PFSK-1 (cell line): ENCODE measurements around the gene PPIA.

Experiments used
- FOXP2 ChIP-seq: optimal IDR thresholded peaks from 2 replicates; pipeline ENCODE3; 2011; ENCODE audit warnings: borderline replicate concordance, control low read depth, inconsistent platforms; ENCODE audit not compliant: insufficient read depth; ENCODE audit errors: extremely low read length, extremely low read depth
- POLR2AphosphoS5 ChIP-seq: IDR thresholded peaks from 2 replicates; pipeline ENCODE4 v1.6.1; 2012; ENCODE audit warnings: low read depth, mild to moderate bottlenecking, control low read depth, low read length, moderate library complexity
- REST ChIP-seq, 2 experiments: IDR thresholded peaks; 2 replicates each; pipeline versions ENCODE4 v1.6.1 to v1.8.0; 2011 to 2012; ENCODE audit warnings: low read depth in 2 of 2, low read length in 2 of 2, control low read depth in 1 of 2, inconsistent platforms in 1 of 2, mild to moderate bottlenecking in 1 of 2, moderate library complexity in 1 of 2; ENCODE audit not compliant: insufficient read depth in 1 of 2
- SIN3A ChIP-seq: IDR thresholded peaks from 2 replicates; pipeline ENCODE4 v1.6.1; 2012; ENCODE audit warnings: mild to moderate bottlenecking, low read length, moderate library complexity, borderline replicate concordance; ENCODE audit not compliant: insufficient read depth
- TAF1 ChIP-seq: IDR thresholded peaks from 2 replicates; pipeline ENCODE4 v1.6.1; 2012; ENCODE audit warnings: low read length, control low read depth, borderline replicate concordance; ENCODE audit not compliant: insufficient read depth

- TF ChIP-seq TAF1 (no peak), POLR2AphosphoS5 (no peak), REST (IDR thresholded peaks at IDR 0.05; ENCODE audit: insufficient read depth in 1 of 2, low read depth in 2 of 2, low read length in 2 of 2) (0 out of 4 replicates have a peak, but pooled peaks of 1 of the 2 experiments have one; percentile 49), SIN3A (no peak), FOXP2 (no peak)
These were observed 4.9 kb upstream of the PPIA start for GRCh38 chr7:44791278-44792219.
